Cerebellar nuclear complex (tissue), 1 donor: ENCODE measurements around the gene TRIOBP.

Experiments used
- DNase-seq, 2 experiments: peaks; one replicate each; lab custom pipeline; 2025; lab: John Stamatoyannopoulos, UW

TRIOBP gene

GRCh38 chr22:37824674-37825641, 128.1 kb downstream of the TRIOBP start:
- DNase-seq, result no peak
